HCT116 (cell line): ENCODE data around the gene CSF2RB.

ENCODE experiments used
- ATF3 ChIP-seq: IDR thresholded peaks from 2 replicates; pipeline ENCODE4 v1.6.1; 2012
- CTCF ChIP-seq, 3 experiments: fragments of 200-600 bp in 1 of 3; sonication (generic) in 1 of 3; IDR thresholded peaks in 2 of 3; conservative IDR thresholded peaks in 1 of 3; 2 replicates each; pipeline ENCODE4 v1.5.1; 2012 to 2017; ENCODE audit warnings: low read depth in 2 of 3, low read length in 2 of 3, antibody characterized with exemption in 1 of 3, borderline replicate concordance in 1 of 3, control low read depth in 1 of 3, mild to moderate bottlenecking in 1 of 3, mixed read lengths in 1 of 3, mixed run types in 1 of 3, moderate library complexity in 1 of 3; ENCODE audit not compliant: insufficient read depth in 1 of 3
- ELF1 ChIP-seq: IDR thresholded peaks from 2 replicates; pipeline ENCODE4 v1.6.1; 2012; ENCODE audit warnings: low read depth, borderline replicate concordance
- EZH2 ChIP-seq: fragments of 200-600 bp; sonication (generic); IDR thresholded peaks from 2 replicates; pipeline ENCODE4 v1.6.1; 2017; ENCODE audit warnings: antibody characterized with exemption, mixed run types
- MAX ChIP-seq: IDR thresholded peaks from 2 replicates; pipeline ENCODE4 v1.6.1; 2012
- POLR2A ChIP-seq: IDR thresholded peaks from 2 replicates; pipeline ENCODE4 v1.7.0; 2011; ENCODE audit warnings: borderline replicate concordance; ENCODE audit not compliant: insufficient read depth, insufficient read length; ENCODE audit errors: extremely low read depth
- POLR2AphosphoS5 ChIP-seq: IDR thresholded peaks from 2 replicates; pipeline ENCODE4 v1.6.1; 2011; ENCODE audit warnings: mild to moderate bottlenecking, low read depth, low read length, moderate library complexity
- REST ChIP-seq: IDR thresholded peaks from 2 replicates; pipeline ENCODE4 v1.6.1; 2012; ENCODE audit warnings: low read depth
- SRF ChIP-seq: IDR thresholded peaks from 2 replicates; pipeline ENCODE4 v1.6.1; 2012; ENCODE audit warnings: low read depth
- TCF7L2 ChIP-seq: IDR thresholded peaks from 2 replicates; pipeline ENCODE4 v1.7.0; 2011; ENCODE audit warnings: borderline replicate concordance, inconsistent platforms; ENCODE audit not compliant: insufficient read depth, insufficient read length; ENCODE audit errors: extremely low read depth

- TF ChIP-seq EZH2 = no peak
- TF ChIP-seq POLR2A = no peak
- no peak for TF ChIP-seq MAX
- no peak for TF ChIP-seq TCF7L2
- TF ChIP-seq POLR2AphosphoS5 = no peak
- no peak for TF ChIP-seq CTCF (IDR thresholded peaks at IDR 0.05 in 2 of 3, conservative IDR thresholded peaks at IDR 0.05 in 1 of 3; ENCODE audit: borderline replicate concordance in 1 of 3, insufficient read depth in 1 of 3, low read depth in 2 of 3, low read length in 2 of 3)
- TF ChIP-seq ATF3 = no peak
- TF ChIP-seq REST = no peak
- no peak for TF ChIP-seq SRF
- TF ChIP-seq ELF1 = no peak
Observed at GRCh38 chr22:36926721-36927435, 13.4 kb downstream of the CSF2RB start.
